ENCODE measurements around the gene DNM3.

DNA sequence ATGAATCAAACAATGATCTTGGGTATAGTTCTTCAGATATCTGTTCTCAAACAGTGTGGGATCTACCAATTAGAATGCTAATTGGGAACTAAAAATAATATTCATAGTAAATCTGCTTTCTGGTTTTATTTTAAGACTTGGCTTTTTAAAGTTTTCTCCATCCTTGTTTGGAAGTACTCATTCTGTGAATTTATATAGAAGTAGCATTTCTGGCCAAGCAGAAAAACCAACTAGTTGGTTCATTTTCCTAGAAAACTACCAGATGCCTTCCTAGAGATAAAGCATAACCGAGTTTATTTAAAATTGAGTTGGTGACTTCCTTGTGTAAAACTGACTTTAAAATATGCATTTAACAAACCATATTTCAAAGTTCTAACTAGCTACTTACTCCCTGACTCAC, 48.8 kb downstream of the DNM3 start:
- TF ChIP-seq POLR2A (IDR thresholded peaks at IDR 0.05; ENCODE audit: low read depth, low read length), result no peak
- TF ChIP-seq, protein P1, sequence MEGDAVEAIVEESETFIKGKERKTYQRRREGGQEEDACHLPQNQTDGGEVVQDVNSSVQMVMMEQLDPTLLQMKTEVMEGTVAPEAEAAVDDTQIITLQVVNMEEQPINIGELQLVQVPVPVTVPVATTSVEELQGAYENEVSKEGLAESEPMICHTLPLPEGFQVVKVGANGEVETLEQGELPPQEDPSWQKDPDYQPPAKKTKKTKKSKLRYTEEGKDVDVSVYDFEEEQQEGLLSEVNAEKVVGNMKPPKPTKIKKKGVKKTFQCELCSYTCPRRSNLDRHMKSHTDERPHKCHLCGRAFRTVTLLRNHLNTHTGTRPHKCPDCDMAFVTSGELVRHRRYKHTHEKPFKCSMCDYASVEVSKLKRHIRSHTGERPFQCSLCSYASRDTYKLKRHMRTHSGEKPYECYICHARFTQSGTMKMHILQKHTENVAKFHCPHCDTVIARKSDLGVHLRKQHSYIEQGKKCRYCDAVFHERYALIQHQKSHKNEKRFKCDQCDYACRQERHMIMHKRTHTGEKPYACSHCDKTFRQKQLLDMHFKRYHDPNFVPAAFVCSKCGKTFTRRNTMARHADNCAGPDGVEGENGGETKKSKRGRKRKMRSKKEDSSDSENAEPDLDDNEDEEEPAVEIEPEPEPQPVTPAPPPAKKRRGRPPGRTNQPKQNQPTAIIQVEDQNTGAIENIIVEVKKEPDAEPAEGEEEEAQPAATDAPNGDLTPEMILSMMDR (IDR thresholded peaks at IDR 0.05; ENCODE audit: extremely low read depth in 1 of 2, insufficient read depth in 1 of 2, low read depth in 1 of 2, low read length in 2 of 2), result no peak
- TF ChIP-seq POLR2AphosphoS5 (IDR thresholded peaks at IDR 0.05; ENCODE audit: insufficient read depth, low read depth, low read length), result no peak
- no peak for TF ChIP-seq JUN (IDR thresholded peaks at IDR 0.05; ENCODE audit: borderline replicate concordance, insufficient read depth, insufficient read length, low read depth)
- TF ChIP-seq EZH2 (IDR thresholded peaks at IDR 0.05; ENCODE audit: borderline replicate concordance, low read depth, low read length, severe bottlenecking), result no peak
- TF ChIP-seq, protein P2, sequence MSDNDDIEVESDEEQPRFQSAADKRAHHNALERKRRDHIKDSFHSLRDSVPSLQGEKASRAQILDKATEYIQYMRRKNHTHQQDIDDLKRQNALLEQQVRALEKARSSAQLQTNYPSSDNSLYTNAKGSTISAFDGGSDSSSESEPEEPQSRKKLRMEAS (IDR thresholded peaks at IDR 0.05; ENCODE audit: insufficient read depth, insufficient read length), result no peak
- TF ChIP-seq FOS (IDR thresholded peaks at IDR 0.05; ENCODE audit: borderline replicate concordance, insufficient read depth, low read length), result no peak
